GM19023 (cell line): Measurements from ENCODE around the gene NAV2.
"Not testable (repeated sequence)": the region's sequence is repeated elsewhere in the genome, so short reads cannot be mapped to it uniquely, and the experiment has no call there.

ENCODE experiments used
- ATAC-seq: cut with Tn5 transposase; IDR thresholded peaks from one replicate; pipeline ENCODE4 v1.9.1; 2021; ENCODE audit warnings: mild to moderate bottlenecking, moderate library complexity; ENCODE audit not compliant: unreplicated experiment

The NAV2 gene

DNA sequence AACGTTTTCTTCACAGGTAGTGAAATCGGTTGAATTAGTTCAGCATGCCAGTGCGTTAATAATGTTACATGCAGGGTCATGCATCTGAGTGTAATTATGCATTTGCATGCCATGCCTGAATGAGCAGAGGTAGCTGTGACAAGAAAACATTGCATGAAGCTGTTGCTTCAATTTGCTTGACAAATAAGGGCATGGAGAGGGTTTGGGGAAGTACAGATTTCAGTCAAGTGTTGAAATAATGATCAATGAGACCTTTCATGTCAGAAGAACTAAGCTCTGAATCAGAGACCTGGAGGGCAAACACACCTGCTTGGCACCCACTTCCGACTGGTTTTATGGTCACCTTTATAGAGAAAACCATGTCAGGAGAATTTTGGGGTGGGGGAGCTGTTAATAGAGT lies 226.2 kb downstream of the NAV2 start:
- peak; percentile 29 for ATAC-seq

DNA sequence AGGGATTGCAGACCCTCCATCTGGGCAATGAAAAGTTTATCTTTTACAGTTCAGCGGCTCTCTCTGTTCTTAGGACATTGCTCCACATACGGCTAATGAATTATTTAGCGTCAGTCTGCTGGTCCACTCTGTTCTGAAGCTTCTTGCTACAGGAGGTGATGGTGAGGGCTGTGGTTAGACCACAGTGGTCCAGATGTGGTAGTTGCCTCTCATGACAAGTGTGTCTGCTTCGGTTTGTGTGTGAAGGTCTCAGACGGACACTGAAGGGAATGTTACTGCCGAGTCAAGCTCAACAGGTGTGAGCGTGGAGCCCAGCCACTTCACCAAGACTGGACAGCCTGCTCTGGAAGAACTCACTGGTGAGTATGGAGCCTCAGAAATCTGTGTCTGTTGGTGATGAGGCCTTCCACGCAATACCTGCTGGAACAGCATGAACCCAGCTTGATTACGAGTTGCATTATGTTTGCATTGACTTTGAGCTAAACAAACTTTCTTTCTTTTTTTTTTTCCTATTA lies 226.8 kb downstream of the NAV2 start:
- ATAC-seq: no peak

DNA sequence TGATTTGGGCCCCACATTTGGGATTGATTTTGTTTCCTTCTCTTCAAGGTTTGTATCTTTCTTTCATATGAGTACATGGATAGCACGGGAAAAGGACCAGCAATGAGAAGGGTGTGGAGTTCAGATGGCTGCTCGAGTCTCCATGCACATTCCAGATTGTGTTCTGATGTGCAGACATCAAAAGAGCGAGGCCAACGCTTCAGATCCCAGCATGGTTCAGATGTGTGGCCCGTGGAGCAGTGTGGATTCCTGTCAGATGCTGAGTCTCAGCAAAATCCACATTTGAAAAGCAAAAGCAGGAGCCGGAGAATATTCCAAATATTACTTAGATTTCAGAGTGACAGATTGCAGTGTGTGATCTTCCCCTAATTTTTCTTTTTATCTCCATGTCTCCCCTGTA lies 228.2 kb downstream of the NAV2 start:
- ATAC-seq: no peak

DNA sequence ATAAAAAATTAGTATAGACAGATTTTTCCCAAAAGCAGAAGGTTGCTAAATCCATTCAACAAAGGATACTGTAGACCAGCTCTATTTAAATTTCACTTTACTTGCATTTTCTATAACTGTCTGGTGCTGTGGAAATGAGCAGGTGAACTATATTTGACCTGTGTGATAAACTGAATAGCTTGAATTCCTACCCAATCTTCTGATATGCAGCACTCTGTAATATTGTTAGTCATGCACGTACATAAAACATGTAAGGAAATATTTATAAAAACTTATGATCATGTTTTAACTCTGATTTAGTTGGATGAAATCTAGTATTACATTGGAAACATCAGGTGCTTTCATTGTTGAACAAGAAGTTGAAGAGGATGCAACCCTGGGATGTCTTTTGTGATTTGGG lies 234.0 kb downstream of the NAV2 start:
- no peak for ATAC-seq

DNA sequence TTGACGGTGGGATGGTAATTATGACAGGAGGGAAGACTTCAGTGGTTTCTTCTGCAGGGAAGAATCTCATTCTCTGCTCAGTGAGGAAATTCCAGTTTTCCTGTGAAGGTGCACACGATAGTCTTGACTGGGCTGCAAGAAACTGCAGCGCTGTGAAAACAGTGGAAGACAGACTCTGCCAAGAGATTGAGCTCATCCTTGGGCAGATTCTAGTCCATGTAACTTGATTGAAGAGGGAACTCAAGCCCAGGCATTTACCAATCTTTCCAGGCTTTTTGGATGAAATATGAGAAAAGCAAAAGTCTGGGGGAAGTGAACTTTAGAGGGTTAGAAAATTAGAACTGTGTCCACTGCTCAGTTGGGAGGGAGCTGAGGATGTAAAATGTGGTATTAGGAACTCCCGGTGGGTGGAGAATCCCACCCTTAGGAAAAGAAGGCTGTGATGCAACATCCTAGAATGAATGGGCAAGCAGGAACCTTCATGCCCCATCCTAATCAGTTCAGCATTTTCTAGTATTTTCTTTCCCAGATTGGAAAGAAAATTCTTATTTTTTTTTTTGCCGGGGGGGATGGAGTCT lies 235.0 kb downstream of the NAV2 start:
- no peak for ATAC-seq

DNA sequence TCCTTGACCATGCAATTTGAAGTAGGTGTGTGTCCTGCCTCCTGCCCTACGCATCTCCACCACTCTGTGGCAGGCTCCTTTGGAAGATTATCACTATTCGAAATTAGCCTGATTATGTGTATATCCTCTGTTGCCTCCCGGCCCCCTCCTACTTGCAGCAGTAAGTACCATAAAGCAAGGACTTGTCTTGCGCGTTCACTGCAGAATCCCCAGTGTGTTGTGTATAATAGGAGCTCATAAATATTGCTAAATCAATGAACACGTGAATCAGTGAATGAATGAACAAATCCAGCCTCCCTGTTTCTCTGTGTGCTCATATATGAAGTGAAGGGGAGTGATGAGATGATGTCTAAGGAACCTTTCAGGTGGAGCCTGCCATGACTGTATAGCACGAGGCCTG lies 237.0 kb downstream of the NAV2 start:
- ATAC-seq: no peak

DNA sequence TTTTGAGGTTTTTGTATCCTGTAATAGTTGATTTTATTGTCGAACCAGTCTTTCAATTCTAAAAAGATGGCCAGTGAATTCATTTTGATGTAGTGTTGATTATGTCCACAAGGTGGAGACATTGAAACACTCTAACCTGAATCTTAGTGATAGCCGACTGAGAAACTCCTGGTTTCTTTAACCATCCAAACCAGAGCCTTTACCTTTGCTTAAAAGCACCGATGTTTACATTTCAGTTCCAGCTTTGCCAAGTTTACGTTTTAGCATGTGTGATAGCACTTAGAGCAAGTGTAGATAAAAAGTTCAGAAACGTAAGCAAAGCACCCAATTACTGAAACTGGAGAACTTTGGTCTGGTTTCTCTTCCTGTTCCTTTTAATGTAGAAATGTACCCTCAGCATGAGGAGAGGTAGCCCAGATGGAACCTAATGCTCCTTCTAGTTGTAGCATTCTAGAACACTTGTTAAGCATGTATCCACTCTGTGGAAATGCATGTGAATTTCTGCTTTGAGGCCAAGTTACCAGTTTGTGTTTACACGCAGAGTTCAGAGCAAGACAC lies 239.0 kb downstream of the NAV2 start:
- ATAC-seq: peak; percentile 87

DNA sequence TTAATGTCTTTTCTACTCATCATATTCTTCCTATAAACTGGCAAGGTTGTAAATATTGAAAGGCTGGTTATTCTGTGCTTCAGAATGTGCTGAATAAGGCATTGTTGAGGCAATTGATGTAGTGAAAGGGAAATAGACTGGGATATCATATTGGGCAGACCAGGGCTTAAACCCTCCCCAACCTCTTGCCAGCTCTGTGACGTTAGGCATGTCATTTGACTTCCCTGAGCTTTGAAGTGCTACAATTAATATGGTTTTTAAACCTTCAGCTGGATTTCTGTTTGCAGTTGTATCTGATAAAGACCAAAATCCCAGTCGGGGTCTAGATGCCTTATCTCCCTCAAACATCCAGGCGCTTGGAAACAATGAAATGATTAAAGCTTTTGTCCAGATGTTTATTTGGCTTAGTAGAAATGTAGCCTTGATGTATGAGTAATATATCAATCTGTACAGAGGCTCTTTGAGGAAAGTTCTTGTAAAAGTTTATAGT lies 239.5 kb downstream of the NAV2 start:
- ATAC-seq: peak; percentile 3

DNA sequence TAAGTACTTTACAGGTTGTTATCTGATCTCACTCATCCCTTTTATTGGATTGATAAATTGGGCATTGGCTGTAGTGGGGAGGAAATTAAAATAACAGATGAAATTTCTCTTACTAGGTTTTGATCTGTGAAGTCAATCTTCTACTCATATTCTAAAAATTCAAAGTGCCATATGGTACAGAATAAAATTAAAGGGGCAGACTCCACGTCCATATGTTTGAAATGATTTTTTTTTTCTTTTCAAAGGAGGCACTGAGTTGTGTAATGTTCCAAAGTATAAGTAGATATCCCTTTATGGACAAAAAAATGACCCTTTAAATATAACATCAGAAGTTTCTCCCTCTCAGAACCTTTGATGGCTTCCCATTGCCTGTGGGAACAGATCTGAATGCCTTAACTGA lies 240.3 kb downstream of the NAV2 start:
- no peak for ATAC-seq

DNA sequence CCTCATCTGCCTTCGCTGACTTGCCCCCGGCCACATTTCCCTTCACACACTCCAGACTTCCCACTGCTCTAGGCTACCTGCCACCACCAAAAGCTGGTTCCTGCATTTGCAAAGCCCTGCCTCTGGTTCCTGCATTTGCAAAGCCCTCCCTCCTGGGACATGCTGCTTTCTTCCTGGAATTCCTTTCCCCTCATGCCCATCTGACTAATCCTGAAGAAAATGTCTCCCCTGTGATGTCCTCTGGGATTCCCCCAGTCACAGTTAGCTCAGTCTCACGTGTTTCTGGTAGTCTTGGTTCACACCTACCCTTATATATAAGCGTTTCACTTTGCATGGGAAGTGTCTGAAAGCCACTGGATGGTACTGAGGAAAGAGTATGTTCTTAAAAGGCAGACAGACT lies 240.7 kb downstream of the NAV2 start:
- no peak for ATAC-seq

DNA sequence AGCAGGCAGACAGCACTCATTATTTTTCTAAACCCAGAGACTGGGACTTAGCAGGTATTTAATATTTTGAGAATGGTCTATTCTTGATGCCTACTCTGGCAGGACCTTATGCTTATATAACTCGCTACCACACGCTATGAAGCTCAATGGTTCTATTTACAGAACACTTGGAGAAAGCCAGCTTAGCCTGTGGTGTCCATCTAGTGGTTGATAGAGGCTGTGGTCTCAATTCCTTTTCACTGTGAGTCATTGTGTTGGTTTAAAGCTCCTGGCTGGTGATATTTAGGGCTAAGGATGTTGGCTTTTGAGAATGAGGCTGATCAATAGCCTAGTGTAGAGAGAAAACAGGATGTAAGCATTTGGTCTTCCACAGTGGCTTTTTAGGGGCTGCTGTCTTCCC lies 241.3 kb downstream of the NAV2 start:
- no peak for ATAC-seq

DNA sequence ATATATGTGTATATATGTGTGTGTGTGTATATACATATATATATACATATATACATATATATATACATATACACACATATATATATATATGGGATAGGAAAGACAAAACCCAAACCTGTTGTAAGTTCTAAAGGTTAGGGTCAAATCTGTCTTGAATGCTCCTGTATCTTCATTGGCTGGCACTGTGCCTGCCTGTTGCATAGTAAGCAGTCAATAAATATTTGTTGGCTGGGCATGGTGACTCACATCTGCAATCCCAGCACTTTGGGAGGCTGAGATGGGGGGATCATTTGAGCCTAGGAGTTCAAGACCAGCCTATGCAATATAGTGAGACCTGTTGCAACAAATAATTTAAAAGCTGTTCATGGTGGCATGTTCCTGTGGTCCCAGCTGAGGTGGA lies 242.3 kb downstream of the NAV2 start:
- no peak for ATAC-seq

DNA sequence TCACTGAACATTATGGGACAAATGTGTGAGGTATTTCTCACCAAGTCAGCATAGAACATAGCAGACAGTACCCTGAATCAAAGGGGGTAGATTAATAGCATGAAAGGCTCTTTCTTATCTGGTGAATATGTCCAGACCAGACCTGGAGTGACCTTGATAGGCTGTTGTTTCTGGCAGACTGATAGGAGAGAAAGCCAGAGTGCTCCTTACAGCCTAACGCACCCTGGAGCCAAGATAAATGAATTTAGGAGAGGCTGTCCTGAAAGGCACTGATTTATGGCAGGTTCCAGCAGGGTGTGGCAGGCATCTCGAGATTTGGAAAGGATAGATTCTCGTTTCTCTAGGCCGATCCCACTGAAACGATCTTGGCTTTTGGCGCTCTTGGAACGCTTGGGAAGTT lies 243.0 kb downstream of the NAV2 start:
- no peak for ATAC-seq

DNA sequence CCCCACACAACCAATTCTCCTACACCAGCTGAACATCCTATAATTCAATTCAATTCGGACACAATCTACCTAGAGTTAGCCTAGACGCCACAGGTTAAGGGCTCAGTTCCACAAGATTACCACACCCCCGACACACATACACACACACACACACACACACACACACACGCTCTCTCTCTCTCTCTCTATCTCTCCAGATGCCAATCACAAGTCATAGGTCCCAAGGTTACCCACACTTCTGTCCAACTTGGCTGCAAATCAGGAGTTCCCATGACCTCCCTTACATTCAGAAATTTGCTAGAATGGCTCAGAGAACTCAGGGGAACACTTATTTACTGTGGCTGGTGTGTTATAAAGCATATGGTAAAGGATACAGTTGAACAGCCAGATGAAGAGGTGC lies 243.6 kb downstream of the NAV2 start:
- no peak for ATAC-seq

DNA sequence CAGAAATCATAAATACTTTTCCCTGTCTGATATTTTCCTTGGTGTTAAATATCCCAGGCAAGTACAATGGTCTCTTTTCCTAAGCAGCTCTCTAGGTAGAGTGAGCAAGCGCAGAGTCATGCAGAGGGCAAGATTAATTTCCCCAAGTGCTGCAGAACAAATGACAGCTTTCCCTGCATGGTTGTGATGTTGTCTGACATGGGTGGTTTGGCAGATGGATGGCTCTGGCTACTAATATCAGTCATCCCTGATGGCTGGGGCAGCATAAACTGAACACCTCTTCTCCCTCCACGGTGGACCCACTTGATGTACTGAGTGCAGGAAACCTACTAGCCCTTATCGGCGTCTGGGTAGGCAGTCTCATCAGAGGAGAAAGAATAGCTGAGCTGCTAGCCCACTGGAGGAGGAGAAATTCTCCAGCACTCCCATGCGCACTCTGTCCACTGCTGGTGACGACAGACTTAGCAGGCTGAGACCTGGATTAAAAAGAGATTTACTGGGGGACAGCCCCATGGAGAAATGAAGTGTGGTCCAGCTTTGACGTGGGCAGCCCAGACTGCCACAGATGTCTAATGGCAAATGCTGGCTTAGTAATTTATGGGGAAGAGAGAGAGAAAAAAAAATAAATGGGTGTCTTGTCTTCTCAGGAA lies 244.8 kb downstream of the NAV2 start:
- no peak for ATAC-seq

DNA sequence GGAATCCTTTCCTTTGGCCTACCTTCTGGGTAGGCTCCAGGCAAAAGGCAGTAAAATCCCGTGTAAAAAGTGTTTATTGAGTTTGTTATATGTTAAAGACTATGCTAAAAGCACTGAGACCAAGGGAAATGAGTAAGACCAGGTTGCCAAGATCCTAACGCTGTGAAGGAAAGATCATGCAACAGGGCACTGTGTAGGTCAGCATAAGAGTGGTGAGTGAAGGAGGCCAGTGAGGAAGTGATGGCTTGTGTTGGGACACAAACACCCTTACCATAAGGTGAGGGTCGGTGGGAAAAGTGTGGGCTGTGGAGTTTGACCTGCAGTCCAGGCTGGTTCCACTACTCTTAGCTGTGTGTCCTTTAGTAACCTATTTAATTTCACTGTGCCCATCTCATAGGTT lies 245.6 kb downstream of the NAV2 start:
- no peak for ATAC-seq

DNA sequence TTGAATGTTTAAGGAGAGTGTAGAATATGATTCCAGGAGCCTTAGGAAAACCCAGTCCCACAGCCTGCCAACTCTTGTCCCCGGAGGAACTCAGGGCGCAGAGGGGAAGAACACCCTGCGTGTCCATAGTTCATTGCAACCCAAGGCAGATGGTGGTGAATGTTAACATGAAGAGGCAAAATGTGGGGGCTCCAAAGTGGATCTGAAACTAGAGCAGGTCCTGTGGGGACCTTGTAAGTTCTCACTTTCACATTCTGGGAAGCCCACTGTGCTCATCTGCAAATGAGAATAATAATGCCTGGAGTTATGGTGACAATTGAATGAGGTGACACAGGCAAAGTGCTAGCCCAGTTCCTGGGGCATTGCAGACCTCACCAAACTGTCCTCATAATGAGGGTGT lies 246.6 kb downstream of the NAV2 start:
- no peak for ATAC-seq

DNA sequence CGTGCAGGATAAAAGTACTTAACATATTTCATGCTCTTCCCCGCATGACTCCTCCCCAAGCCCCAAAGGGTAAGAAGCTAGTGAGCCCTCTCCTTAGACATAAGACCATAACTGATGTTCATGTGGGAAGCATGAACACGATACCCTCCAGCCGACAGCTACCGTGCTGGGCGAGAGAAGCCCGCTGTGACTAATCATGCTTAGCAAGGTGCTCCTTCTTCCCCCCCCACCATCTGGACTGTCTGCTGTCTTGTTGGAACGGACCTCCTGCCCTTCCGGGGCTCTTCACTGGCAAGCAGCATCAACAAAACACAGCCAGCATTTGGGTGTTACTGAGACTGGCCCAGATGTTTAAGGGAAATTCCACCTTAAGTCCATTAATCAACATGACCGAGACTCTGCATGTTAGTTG lies 247.0 kb downstream of the NAV2 start:
- ATAC-seq: no peak

DNA sequence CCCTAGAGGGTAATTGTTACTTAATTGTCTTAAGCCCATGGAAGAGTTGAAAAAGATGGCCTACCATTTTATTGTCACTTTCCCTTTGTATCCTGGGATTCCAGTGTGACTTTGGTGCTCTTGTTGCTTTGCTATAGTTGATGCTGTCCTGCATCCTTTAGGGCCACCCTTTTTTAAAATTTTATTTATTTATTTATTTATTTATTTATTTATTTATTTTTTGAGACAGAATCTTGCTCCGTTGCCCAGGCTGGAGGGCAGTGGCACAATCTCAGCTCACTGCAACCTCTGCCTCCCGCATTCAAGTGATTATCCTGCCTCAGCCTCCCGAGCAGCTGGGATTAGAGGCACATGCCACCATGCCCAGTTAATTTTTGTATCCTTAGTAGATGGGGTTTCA lies 247.8 kb downstream of the NAV2 start:
- not testable (repeated sequence) for ATAC-seq

DNA sequence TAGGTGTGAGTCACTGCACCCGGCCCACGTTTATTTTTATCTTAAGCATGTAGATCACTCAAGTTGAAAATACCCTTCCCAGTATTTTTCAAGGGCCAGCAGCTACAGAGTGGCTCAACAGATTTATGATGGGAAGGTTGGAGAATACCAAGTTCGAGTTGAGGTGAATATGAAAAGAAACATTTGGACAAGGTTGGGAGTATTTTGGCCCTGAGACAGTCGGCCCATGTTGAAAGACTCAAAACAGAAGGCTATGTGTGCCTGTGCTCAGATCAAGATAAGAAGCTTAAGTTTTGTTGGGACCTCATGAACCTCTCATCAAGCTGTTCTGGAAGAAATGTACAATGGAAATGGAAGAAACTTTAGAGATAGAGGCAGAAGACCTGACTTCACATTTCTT lies 248.6 kb downstream of the NAV2 start:
- ATAC-seq: no peak

DNA sequence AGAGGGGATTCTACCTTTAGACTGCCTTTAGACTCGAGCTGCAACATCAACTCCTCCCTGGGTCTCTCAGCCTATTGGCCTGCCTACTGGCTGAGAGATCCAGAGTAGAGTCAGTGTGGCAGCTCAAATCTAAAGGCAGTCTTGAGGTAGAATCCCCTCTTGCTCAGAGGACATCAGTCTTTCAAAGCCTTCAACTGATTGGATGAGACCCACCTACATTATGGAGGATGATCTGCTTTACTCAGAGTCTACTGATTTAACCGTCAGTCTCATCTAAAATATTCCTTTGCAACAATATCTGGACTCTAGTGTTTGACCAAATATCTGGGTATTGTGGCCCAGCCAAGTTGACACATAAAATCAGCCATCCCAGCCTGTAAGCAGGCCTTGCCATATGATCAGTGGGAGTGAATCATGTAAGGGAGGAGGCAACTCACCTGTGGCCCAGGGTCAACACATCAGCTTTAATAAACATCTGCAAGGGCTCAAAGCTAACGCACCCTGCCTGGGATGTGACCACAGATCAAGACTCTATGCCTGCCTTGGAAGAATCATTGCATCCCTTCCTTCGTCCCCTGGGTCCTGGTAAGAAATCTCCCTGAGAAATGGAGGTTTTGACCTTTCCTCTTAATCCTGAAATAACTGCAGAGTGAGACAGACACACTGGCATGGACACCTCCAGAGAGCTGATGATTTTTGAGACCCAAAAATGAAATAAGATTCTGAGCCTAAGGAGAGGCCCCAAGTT lies 249.6 kb downstream of the NAV2 start:
- no peak for ATAC-seq

DNA sequence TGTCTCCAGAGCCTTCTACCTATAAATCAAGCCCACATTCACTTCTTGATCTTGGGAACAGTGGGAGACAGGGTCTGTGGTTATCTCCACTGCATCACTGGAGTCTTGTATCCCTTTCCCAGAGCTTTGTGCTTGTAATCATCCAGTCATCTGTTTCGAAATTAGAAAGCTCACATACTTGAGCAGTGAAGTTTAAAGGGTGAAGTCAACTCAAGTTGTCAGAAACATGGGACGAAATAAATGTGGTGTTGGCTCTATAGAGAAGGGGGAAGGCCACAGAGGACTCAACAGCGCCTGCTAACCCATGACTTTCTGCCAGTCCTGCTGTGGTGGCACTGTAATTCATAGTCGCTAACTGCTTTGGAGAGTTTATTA lies 250.2 kb downstream of the NAV2 start:
- no peak for ATAC-seq
